Keratinocyte (primary cell): ENCODE data around the gene HEMK1. TPM values are rescaled to one million over a fixed set of nuclear protein-coding genes. Genes with fewer than 3 reads are reported as not detected.

Source experiments
- DNase-seq: peaks from one replicate; pipeline ENCODE4 v3.0.0-alpha.2; 2011; ENCODE audit warnings: low read depth, missing footprints, low spot score
- FAIRE-seq: peaks from 2 replicates; lab custom pipeline; 2011; peaks lifted over from hg19 to GRCh38; lab: Jason Lieb, UNC
- H2AFZ ChIP-seq: 2 replicates; pipeline ENCODE4 v1.6.0; 2012; ENCODE audit warnings: low read length, control low read depth, inconsistent platforms; ENCODE audit not compliant: control insufficient read depth
- H3K27ac ChIP-seq: 2 replicates; pipeline ENCODE4 v1.5.1; 2011; ENCODE audit warnings: low read length; ENCODE audit not compliant: control insufficient read depth, insufficient read depth
- H3K27me3 ChIP-seq: 3 replicates; pipeline ENCODE4 v1.6.0; 2011; ENCODE audit warnings: low read length; ENCODE audit not compliant: control insufficient read depth, insufficient read depth; ENCODE audit errors: extremely low read depth
- H3K36me3 ChIP-seq, 2 experiments: 2 replicates in 1 of 2; 3 replicates in 1 of 2; pipeline ENCODE4 v1.5.1; 2011; ENCODE audit warnings: low read length in 2 of 2, mild to moderate bottlenecking in 1 of 2; ENCODE audit not compliant: control insufficient read depth in 2 of 2, insufficient read depth in 2 of 2; ENCODE audit errors: extremely low read depth in 1 of 2
- H3K4me1 ChIP-seq: 3 replicates; pipeline ENCODE4 v1.5.1; 2011; ENCODE audit warnings: low read length; ENCODE audit not compliant: control insufficient read depth, insufficient read depth; ENCODE audit errors: extremely low read depth
- H3K4me2 ChIP-seq: 3 replicates; pipeline ENCODE4 v1.6.0; 2011; ENCODE audit warnings: low read depth, low read length; ENCODE audit not compliant: control insufficient read depth, insufficient read depth; ENCODE audit errors: extremely low read depth
- H3K4me3 ChIP-seq, 3 experiments: fragments of 200-600 bp in 1 of 3; sonication (generic) in 1 of 3; 2 replicates in 2 of 3; 3 replicates in 1 of 3; pipeline ENCODE4 v1.5.1; 2011 to 2016; ENCODE audit warnings: low read length in 3 of 3, mild to moderate bottlenecking in 3 of 3, control low read depth in 2 of 3, inconsistent platforms in 1 of 3, low read depth in 1 of 3, mixed read lengths in 1 of 3, mixed run types in 1 of 3, moderate library complexity in 1 of 3; ENCODE audit not compliant: control insufficient read depth in 2 of 3, insufficient read depth in 2 of 3; ENCODE audit errors: extremely low read depth in 1 of 3
- H3K79me2 ChIP-seq: 2 replicates; pipeline ENCODE4 v1.6.0; 2012; ENCODE audit warnings: low read length; ENCODE audit not compliant: control insufficient read depth, insufficient read depth
- H3K9ac ChIP-seq: 3 replicates; pipeline ENCODE4 v1.6.0; 2011; ENCODE audit warnings: low read length; ENCODE audit not compliant: control insufficient read depth, insufficient read depth; ENCODE audit errors: extremely low read depth
- H3K9me1 ChIP-seq: 3 replicates; pipeline ENCODE4 v1.6.0; 2011; ENCODE audit warnings: low read length; ENCODE audit not compliant: control insufficient read depth, insufficient read depth; ENCODE audit errors: extremely low read depth
- H3K9me3 ChIP-seq: 2 replicates; pipeline ENCODE4 v1.5.1; 2012; ENCODE audit warnings: low read depth, low read length; ENCODE audit not compliant: control insufficient read depth
- H4K20me1 ChIP-seq: 3 replicates; pipeline ENCODE4 v1.6.0; 2011; ENCODE audit warnings: low read length; ENCODE audit not compliant: control insufficient read depth, insufficient read depth; ENCODE audit errors: extremely low read depth
- EZH2 ChIP-seq: IDR thresholded peaks from one replicate; pipeline ENCODE4 v1.6.1; 2012; ENCODE audit warnings: inconsistent platforms, mild to moderate bottlenecking, low read length, moderate library complexity
- dilution Hi-C: fragments of 300-500 bp; cut with MboI; formaldehyde crosslinking; loops from one replicate; pipeline ENCODE4 v1.7.0; 2020; ENCODE audit warnings: low sequenced_read_pairs; ENCODE audit not compliant: extremely low pct_ligation_motif_present
- polyA plus RNA-seq, 5 experiments: library from polyadenylated mRNA; depleted of rRNA in 3 of 5; stranded (reverse) in 3 of 5; stranded (forward) in 1 of 5; unstranded in 1 of 5; fragments of >200 nt; gene quantifications; 1 replicate in 1 of 5; 2 replicates in 3 of 5; 3 replicates in 1 of 5; pipeline versions ENCODE4 v1.2.1 to v1.2.3, GENCODE V29; 2011 to 2012; ENCODE audit warnings: missing spikeins in 2 of 5, low read depth in 1 of 5, low replicate concordance in 1 of 5
- TF ChIP-seq, protein P1 (sequence below), 3 experiments: IDR thresholded peaks in 1 of 3; conservative IDR thresholded peaks in 1 of 3; optimal IDR thresholded peaks in 1 of 3; 2 replicates in 2 of 3; 3 replicates in 1 of 3; pipeline versions ENCODE3 to v1.5.1; 2011; ENCODE audit warnings: low read length in 3 of 3, mild to moderate bottlenecking in 3 of 3, moderate library complexity in 2 of 3, control low read depth in 1 of 3, inconsistent platforms in 1 of 3; ENCODE audit not compliant: insufficient read depth in 2 of 3; ENCODE audit errors: extremely low read depth in 1 of 3

HEMK1 gene
- polyA plus RNA-seq, 1 donor (not counting 4 experiments of a cell fraction or from before 2014, with no cell fraction given), result 13.0 TPM

GRCh38 chr3:50573566-50574443, 4.5 kb downstream of the HEMK1 start:
- H3K27ac ChIP-seq, result no peak overlapping the region
- H3K79me2 ChIP-seq, result peaks cover 7% of the 10 kb centered on the region
- H3K9me1 ChIP-seq, result no peaks in the 10 kb centered on the region
- H4K20me1 ChIP-seq, result no peaks in the 10 kb centered on the region
- no peaks in the 10 kb centered on the region for H3K27me3 ChIP-seq
- dilution Hi-C loops, result no loop called here
- no peak for DNase-seq
- no peak overlapping the region for H3K4me2 ChIP-seq
- H3K4me1 ChIP-seq, result peaks cover 16% of the 10 kb centered on the region
- H3K9me3 ChIP-seq, result no peaks in the 10 kb centered on the region
- H3K36me3 ChIP-seq, result peaks cover 14 to 20% of the 10 kb centered on the region in 2 experiments
- no peak for FAIRE-seq
- H3K9ac ChIP-seq, result no peak overlapping the region
- H3K4me3 ChIP-seq, result no peak overlapping the region
- H2AFZ ChIP-seq, result no peak overlapping the region
- TF ChIP-seq EZH2, result no peak
- TF ChIP-seq, protein P1, sequence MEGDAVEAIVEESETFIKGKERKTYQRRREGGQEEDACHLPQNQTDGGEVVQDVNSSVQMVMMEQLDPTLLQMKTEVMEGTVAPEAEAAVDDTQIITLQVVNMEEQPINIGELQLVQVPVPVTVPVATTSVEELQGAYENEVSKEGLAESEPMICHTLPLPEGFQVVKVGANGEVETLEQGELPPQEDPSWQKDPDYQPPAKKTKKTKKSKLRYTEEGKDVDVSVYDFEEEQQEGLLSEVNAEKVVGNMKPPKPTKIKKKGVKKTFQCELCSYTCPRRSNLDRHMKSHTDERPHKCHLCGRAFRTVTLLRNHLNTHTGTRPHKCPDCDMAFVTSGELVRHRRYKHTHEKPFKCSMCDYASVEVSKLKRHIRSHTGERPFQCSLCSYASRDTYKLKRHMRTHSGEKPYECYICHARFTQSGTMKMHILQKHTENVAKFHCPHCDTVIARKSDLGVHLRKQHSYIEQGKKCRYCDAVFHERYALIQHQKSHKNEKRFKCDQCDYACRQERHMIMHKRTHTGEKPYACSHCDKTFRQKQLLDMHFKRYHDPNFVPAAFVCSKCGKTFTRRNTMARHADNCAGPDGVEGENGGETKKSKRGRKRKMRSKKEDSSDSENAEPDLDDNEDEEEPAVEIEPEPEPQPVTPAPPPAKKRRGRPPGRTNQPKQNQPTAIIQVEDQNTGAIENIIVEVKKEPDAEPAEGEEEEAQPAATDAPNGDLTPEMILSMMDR (optimal IDR thresholded peaks at IDR 0.05 in 1 of 3, IDR thresholded peaks at IDR 0.05 in 1 of 3, conservative IDR thresholded peaks at IDR 0.05 in 1 of 3; ENCODE audit: extremely low read depth in 1 of 3, insufficient read depth in 2 of 3, low read length in 3 of 3), result no peak

- no peaks in the 10 kb centered on the region for H3K9me1 ChIP-seq
- peaks cover 14 to 21% of the 10 kb centered on the region in 2 experiments for H3K36me3 ChIP-seq
- no peak for TF ChIP-seq EZH2
- TF ChIP-seq, protein P1 (optimal IDR thresholded peaks at IDR 0.05 in 1 of 3, IDR thresholded peaks at IDR 0.05 in 1 of 3, conservative IDR thresholded peaks at IDR 0.05 in 1 of 3; ENCODE audit: extremely low read depth in 1 of 3, insufficient read depth in 2 of 3, low read length in 3 of 3), result no peak
- no peaks in the 10 kb centered on the region for H3K9me3 ChIP-seq
- no peaks in the 10 kb centered on the region for H3K27me3 ChIP-seq
- FAIRE-seq (no peak), DNase-seq (no peak)
- no peak overlapping the region for H3K4me2 ChIP-seq
- H3K4me1 ChIP-seq, result peaks cover 15% of the 10 kb centered on the region
- no peak overlapping the region for H3K4me3 ChIP-seq
- H3K79me2 ChIP-seq, result peaks cover 6% of the 10 kb centered on the region
- no peaks in the 10 kb centered on the region for H4K20me1 ChIP-seq
- H3K9ac ChIP-seq, result no peak overlapping the region
- no peak overlapping the region for H3K27ac ChIP-seq
- H2AFZ ChIP-seq, result no peak overlapping the region
- dilution Hi-C loops, result no loop called here
These were observed 5.1 kb downstream of the HEMK1 start for GRCh38 chr3:50574444-50574831.
